Right lobe of liver (tissue), 4 donors: ENCODE data around the gene FBXO46.
A peak's percentile ranks its signal among the peaks of the same experiment; 100 is the strongest.

Experiments used
- CTCF ChIP-seq, 4 donors: fragments of 200-600 bp in 3 of 4; fragments of 450-650 bp in 1 of 4; IDR thresholded peaks; one replicate each; pipeline versions ENCODE4 v1.5.1 to v1.8.0; 2016 to 2022; ENCODE audit warnings: antibody characterized with exemption in 4 of 4, mild to moderate bottlenecking in 2 of 4
- POLR2A ChIP-seq: fragments of 450-650 bp; IDR thresholded peaks from one replicate; pipeline ENCODE4 v1.6.1; 2017; ENCODE audit warnings: antibody characterized with exemption, mild to moderate bottlenecking
- donor health status: DM: no; HTN: no; CAD: no.
- donor health status: DM: no; HTN: no; CAD: no.
- donor health status: DM: no; HTN: yes; CAD: no.

DNA sequence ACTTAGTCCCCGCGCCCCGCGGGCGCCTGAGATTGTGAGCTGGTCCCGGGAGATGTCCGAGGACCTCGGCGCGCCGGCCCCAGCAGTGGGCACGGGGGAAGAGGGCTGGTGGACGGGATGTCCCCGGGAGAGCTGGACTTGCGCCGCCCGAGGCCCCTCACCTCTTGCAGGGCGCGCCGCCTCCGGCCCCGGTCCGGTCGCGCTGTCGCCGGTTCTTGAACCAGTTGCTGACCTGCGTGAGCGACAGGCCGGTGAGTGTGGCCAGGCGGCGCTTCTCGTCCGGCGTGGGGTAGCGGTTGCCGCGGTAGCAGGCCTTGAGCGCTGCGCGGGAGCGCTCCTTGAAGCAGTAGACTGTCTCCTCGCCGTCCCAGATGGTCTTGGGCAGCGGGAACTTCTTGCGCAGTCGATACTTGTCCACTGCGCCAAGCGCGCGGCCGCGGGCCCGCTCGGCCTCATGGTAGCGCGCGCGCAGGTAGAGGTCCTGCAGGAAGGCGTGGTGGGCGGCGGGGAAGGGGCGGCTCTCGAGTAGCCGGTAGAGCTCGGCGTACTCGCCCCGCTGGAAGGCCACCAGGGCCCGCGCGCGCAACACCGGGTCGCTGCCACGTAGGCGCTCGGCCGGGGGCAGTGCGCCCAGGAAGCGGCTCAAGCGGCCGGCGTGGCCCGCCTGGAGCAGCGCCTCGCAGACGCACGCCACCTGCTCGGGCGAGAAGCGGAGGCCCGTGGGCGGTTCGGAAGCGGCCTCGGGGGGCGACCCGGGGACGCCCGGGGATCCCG, 37.4 kb upstream of the FBXO46 start:
- TF ChIP-seq CTCF (IDR thresholded peaks at IDR 0.05) = no peak
- TF ChIP-seq POLR2A = peak; percentile 64
